ENCODE data around the gene PKLR.

GRCh38 chr1:155242805-155243358 lies 58.4 kb downstream of the PKLR start:
- no peak for TF ChIP-seq CTCF (IDR thresholded peaks at IDR 0.05 in 2 of 3, conservative IDR thresholded peaks at IDR 0.05 in 1 of 3; ENCODE audit: borderline replicate concordance in 1 of 3, insufficient read depth in 1 of 3, low read depth in 2 of 3, low read length in 2 of 3)
- TF ChIP-seq EZH2 (IDR thresholded peaks at IDR 0.05), result no peak
- TF ChIP-seq REST (IDR thresholded peaks at IDR 0.05; ENCODE audit: low read depth), result no peak
- TF ChIP-seq SP1 (IDR thresholded peaks at IDR 0.05; ENCODE audit: low read depth), result no peak
- TF ChIP-seq ZNF274 (IDR thresholded peaks at IDR 0.05; ENCODE audit: low read depth, low read length), result no peak
